ENCODE measurements around the gene GALM. TPM values are rescaled to one million over a fixed set of nuclear protein-coding genes. Genes with fewer than 3 reads are reported as not detected.

GALM gene
- total RNA-seq, 1 experiment from 2014 or later, result 20.5 TPM

- in situ Hi-C loops (cut with HindIII; ENCODE audit: low pct_unique_long_range_greater_than_20kb, low sequenced_read_pairs), result no loop called here
- ATAC-seq (no peak), DNase-seq (ENCODE audit: low read depth, low spot score) (no peak)
- Histone ChIP-seq H3K27ac (ENCODE audit: low read length) (no peak overlapping the region), H3K27me3 (ENCODE audit: control insufficient read depth, insufficient read depth, low read length) (no peaks in the 10 kb centered on the region), H3K9me3 (ENCODE audit: control insufficient read depth, insufficient read depth, low read depth, low read length) (no peaks in the 10 kb centered on the region), H3K4me3 (ENCODE audit: low read depth in 2 of 2, low read length in 2 of 2) (no peak overlapping the region), H3K36me3 (ENCODE audit: control insufficient read depth, insufficient read depth, low read length) (no peaks in the 10 kb centered on the region), H3K4me1 (ENCODE audit: control insufficient read depth, insufficient read depth, low read length) (peaks cover 10% of the 10 kb centered on the region)
- ChIA-PET CTCF (no interaction called here), POLR2A (interaction anchor here (0.7 kb wide), 2 partner anchors 62 to 127 kb away, joined by 8 to 9 read pairs; no protein-coding TSS in a partner anchor)
- BruUV-seq (replicated peaks), result no TSS peak
- TF ChIP-seq TCF7L2 (IDR thresholded peaks at IDR 0.05; ENCODE audit: low read depth, low read length) (no peak), POLR2AphosphoS5 (IDR thresholded peaks at IDR 0.05; ENCODE audit: low read depth, low read length) (no peak)
- intact Hi-C loops (cut with micrococcal nuclease; ENCODE audit: unreplicated experiment), result no loop called here
Measured at GRCh38 chr2:38708900-38709566, 43.1 kb downstream of the GALM start.

- in situ Hi-C loops (cut with HindIII; ENCODE audit: low pct_unique_long_range_greater_than_20kb, low sequenced_read_pairs), result no loop called here
- Histone ChIP-seq H3K36me3 (ENCODE audit: control insufficient read depth, insufficient read depth, low read length) (no peaks in the 10 kb centered on the region), H3K4me3 (ENCODE audit: low read depth in 2 of 2, low read length in 2 of 2) (no peak overlapping the region), H3K27ac (ENCODE audit: low read length) (no peak overlapping the region), H3K9me3 (ENCODE audit: control insufficient read depth, insufficient read depth, low read depth, low read length) (no peaks in the 10 kb centered on the region), H3K27me3 (ENCODE audit: control insufficient read depth, insufficient read depth, low read length) (no peaks in the 10 kb centered on the region), H3K4me1 (ENCODE audit: control insufficient read depth, insufficient read depth, low read length) (peaks cover 6% of the 10 kb centered on the region; the same call in 1 of the 2 replicates)
- ATAC-seq (no peak), DNase-seq (ENCODE audit: low read depth, low spot score) (no peak)
- intact Hi-C loops (cut with micrococcal nuclease; ENCODE audit: unreplicated experiment), result no loop called here
- TF ChIP-seq, protein P1, sequence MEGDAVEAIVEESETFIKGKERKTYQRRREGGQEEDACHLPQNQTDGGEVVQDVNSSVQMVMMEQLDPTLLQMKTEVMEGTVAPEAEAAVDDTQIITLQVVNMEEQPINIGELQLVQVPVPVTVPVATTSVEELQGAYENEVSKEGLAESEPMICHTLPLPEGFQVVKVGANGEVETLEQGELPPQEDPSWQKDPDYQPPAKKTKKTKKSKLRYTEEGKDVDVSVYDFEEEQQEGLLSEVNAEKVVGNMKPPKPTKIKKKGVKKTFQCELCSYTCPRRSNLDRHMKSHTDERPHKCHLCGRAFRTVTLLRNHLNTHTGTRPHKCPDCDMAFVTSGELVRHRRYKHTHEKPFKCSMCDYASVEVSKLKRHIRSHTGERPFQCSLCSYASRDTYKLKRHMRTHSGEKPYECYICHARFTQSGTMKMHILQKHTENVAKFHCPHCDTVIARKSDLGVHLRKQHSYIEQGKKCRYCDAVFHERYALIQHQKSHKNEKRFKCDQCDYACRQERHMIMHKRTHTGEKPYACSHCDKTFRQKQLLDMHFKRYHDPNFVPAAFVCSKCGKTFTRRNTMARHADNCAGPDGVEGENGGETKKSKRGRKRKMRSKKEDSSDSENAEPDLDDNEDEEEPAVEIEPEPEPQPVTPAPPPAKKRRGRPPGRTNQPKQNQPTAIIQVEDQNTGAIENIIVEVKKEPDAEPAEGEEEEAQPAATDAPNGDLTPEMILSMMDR (IDR thresholded peaks at IDR 0.05), result no peak
- TF ChIP-seq POLR2AphosphoS5 (IDR thresholded peaks at IDR 0.05; ENCODE audit: low read depth, low read length) (no peak), SIN3A (IDR thresholded peaks at IDR 0.05; ENCODE audit: borderline replicate concordance, insufficient read depth, low read depth, low read length) (no peak), TCF7L2 (IDR thresholded peaks at IDR 0.05; ENCODE audit: low read depth, low read length) (no peak), REST (IDR thresholded peaks at IDR 0.05; ENCODE audit: insufficient read depth in 1 of 2, low read depth in 2 of 2, low read length in 1 of 2) (no peak)
- no TSS peak for BruUV-seq (replicated peaks)
- ChIA-PET CTCF (no interaction called here), POLR2A (no interaction called here)
Measured at GRCh38 chr2:38709567-38710194, 43.8 kb downstream of the GALM start.

DNA sequence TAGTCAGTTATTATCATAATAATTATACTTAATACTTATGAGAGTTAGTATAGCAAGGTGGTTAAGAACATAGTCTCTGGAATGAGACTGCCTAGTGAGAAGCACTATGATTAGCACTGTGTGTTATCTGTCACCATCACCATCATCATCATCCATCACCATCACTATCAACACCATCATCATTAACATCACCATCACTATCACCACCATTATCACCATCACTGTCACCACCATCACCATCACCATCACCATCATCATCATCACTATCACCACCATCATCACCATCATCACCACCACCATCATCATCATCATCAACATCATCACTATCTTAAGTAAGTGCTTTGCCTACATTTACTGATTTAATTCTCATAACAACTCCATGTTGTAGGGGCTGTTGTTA lies 45.6 kb downstream of the GALM start:
- BruUV-seq (replicated peaks), result no TSS peak
- POLR2A ChIA-PET, result no interaction called here
- Histone ChIP-seq H3K36me3 (ENCODE audit: control insufficient read depth, insufficient read depth, low read length) (no peaks in the 10 kb centered on the region), H3K4me1 (ENCODE audit: control insufficient read depth, insufficient read depth, low read length) (no peaks in the 10 kb centered on the region), H3K4me3 (ENCODE audit: low read depth in 2 of 2, low read length in 2 of 2) (no peak overlapping the region), H3K27me3 (ENCODE audit: control insufficient read depth, insufficient read depth, low read length) (no peaks in the 10 kb centered on the region), H3K9me3 (ENCODE audit: control insufficient read depth, insufficient read depth, low read depth, low read length) (no peaks in the 10 kb centered on the region), H3K27ac (ENCODE audit: low read length) (no peak overlapping the region)
- DNase-seq (ENCODE audit: low read depth, low spot score), result no peak
- intact Hi-C loops (cut with micrococcal nuclease; ENCODE audit: unreplicated experiment), result no loop called here
- TF ChIP-seq TCF7L2 (IDR thresholded peaks at IDR 0.05; ENCODE audit: low read depth, low read length), result no peak
- TF ChIP-seq SIN3A (IDR thresholded peaks at IDR 0.05; ENCODE audit: borderline replicate concordance, insufficient read depth, low read depth, low read length), result no peak
- no peak for TF ChIP-seq REST (IDR thresholded peaks at IDR 0.05; ENCODE audit: insufficient read depth in 1 of 2, low read depth in 2 of 2, low read length in 1 of 2)
- TF ChIP-seq POLR2AphosphoS5 (IDR thresholded peaks at IDR 0.05; ENCODE audit: low read depth, low read length), result no peak
- TF ChIP-seq, protein P1 (IDR thresholded peaks at IDR 0.05), result no peak
- CTCF ChIA-PET, result no interaction called here
- ATAC-seq, result no peak
- in situ Hi-C loops (cut with HindIII; ENCODE audit: low pct_unique_long_range_greater_than_20kb, low sequenced_read_pairs), result no loop called here
